Peyer's patch (tissue), 4 donors: ENCODE measurements around the gene USB1. TPM values are rescaled to one million over a fixed set of nuclear protein-coding genes. Genes with fewer than 3 reads are reported as not detected.

Source experiments
- DNase-seq, 3 donors: peaks; one replicate each; pipeline ENCODE4 v3.0.0-alpha.2; 2017 to 2019
- H3K27ac ChIP-seq, 4 donors: fragments of 200-600 bp; sonication (generic); one replicate each; pipeline ENCODE4 v1.5.1; 2016 to 2019
- H3K27me3 ChIP-seq, 2 donors: fragments of 200-600 bp; sonication (generic); one replicate each; pipeline ENCODE4 v1.5.1; 2019
- H3K36me3 ChIP-seq, 3 donors: fragments of 200-600 bp; sonication (generic); one replicate each; pipeline ENCODE4 v1.5.1; 2016 to 2019
- H3K4me1 ChIP-seq, 4 donors: fragments of 200-600 bp; sonication (generic); one replicate each; pipeline ENCODE4 v1.5.1; 2016 to 2019
- H3K4me3 ChIP-seq, 4 donors: fragments of 200-600 bp; sonication (generic); 1 replicate in 3 of 4; 2 replicates in 1 of 4; pipeline ENCODE4 v1.5.1; 2016 to 2019; ENCODE audit warnings: mild to moderate bottlenecking in 1 of 4
- H3K9me3 ChIP-seq, 4 donors: fragments of 200-600 bp; sonication (generic); one replicate each; pipeline ENCODE4 v1.5.1; 2016 to 2019; ENCODE audit warnings: mild to moderate bottlenecking in 1 of 4
- POLR2A ChIP-seq, 2 donors: fragments of 450-650 bp; IDR thresholded peaks; one replicate each; pipeline ENCODE4 v1.5.1; 2017; ENCODE audit warnings: antibody characterized with exemption in 2 of 2, mild to moderate bottlenecking in 2 of 2, moderate library complexity in 2 of 2
- total RNA-seq, 4 donors: library from RNA; depleted of rRNA; stranded (reverse); fragments of >200 nt; gene quantifications; one replicate each; pipeline ENCODE4 v1.1.0, GENCODE V29; 2016
- TF ChIP-seq, protein P1 (sequence below), 6 experiments: fragments of 450-650 bp in 4 of 6; fragments of 200-600 bp in 2 of 6; sonication (generic) in 1 of 6; IDR thresholded peaks; one replicate each; pipeline ENCODE4 v1.5.1; 2017 to 2019; ENCODE audit warnings: antibody characterized with exemption in 6 of 6, mild to moderate bottlenecking in 3 of 6, moderate library complexity in 1 of 6

USB1 gene
- total RNA-seq, 4 donors from 2014 or later, result 25.6 to 80.0 (median 42.7) TPM

DNA sequence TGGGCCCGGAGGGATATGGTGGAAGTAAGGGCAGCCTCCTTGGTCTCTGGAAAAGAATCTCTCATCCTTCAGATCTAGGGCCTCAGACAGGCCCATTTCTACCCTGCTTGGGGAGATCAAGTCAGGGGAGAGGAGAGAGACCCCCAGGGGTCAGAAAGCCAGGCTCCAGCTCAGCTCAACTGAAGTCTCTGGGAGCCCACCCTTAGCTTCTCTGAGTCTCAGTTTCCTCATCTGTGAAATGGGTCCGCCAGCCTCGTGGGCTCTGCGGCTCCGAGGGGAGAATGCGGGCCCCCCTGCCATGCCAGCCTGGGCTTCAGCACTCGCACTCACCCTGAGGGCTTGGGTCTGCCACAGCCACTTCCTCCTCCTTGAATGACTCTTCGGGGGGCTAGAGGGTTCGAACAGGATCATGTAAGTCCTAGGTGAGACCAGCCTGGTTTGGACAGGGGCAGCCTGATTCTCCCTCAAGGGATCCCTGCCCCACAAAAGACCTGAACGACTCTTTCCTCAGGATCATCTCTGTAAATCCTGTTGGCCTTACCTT lies 37.0 kb upstream of the USB1 start:
- Histone ChIP-seq H3K36me3 (no peaks in the 10 kb centered on the region), H3K9me3 (no peaks in the 10 kb centered on the region), H3K4me1 (no peaks in the 10 kb centered on the region), H3K27ac (no peak overlapping the region), H3K4me3 (no peak overlapping the region), H3K27me3 (no peaks in the 10 kb centered on the region)
- DNase-seq, result no peak
- TF ChIP-seq, protein P1, sequence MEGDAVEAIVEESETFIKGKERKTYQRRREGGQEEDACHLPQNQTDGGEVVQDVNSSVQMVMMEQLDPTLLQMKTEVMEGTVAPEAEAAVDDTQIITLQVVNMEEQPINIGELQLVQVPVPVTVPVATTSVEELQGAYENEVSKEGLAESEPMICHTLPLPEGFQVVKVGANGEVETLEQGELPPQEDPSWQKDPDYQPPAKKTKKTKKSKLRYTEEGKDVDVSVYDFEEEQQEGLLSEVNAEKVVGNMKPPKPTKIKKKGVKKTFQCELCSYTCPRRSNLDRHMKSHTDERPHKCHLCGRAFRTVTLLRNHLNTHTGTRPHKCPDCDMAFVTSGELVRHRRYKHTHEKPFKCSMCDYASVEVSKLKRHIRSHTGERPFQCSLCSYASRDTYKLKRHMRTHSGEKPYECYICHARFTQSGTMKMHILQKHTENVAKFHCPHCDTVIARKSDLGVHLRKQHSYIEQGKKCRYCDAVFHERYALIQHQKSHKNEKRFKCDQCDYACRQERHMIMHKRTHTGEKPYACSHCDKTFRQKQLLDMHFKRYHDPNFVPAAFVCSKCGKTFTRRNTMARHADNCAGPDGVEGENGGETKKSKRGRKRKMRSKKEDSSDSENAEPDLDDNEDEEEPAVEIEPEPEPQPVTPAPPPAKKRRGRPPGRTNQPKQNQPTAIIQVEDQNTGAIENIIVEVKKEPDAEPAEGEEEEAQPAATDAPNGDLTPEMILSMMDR (IDR thresholded peaks at IDR 0.05), result no peak
- TF ChIP-seq POLR2A (IDR thresholded peaks at IDR 0.05), result no peak

DNA sequence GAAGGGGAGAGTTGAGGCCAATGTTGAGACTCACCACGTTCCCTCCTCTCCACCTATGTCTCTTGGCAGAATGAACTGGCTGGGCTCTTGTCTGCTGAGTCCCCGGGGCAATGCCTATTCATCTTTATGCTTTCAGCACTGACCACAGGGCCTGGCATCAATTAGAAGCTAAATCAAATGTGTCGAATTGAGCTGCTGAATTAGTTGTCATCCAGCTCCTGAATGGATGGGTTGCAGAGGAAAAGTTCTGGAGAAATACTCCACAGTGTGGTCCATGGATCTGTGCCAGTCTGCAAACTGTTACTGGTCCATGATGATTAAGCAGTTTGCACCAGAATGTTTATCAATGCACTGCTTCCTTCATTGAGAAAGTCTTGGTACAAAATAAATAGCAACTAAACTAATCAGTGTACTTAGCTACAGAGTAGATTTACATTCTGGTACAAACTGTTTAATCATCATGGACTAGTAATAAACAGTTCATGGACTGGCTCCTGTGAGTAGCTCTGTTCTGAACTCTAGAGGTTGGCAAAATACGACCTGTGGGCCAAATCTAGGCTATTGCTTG lies 34.9 kb upstream of the USB1 start:
- TF ChIP-seq POLR2A (IDR thresholded peaks at IDR 0.05), result no peak
- TF ChIP-seq, protein P1 (IDR thresholded peaks at IDR 0.05), result no peak
- H3K9me3 ChIP-seq, result no peaks in the 10 kb centered on the region
- no peak for DNase-seq
- H3K4me1 ChIP-seq, result no peaks in the 10 kb centered on the region
- no peak overlapping the region for H3K4me3 ChIP-seq
- H3K27me3 ChIP-seq, result no peaks in the 10 kb centered on the region
- H3K36me3 ChIP-seq, result no peaks in the 10 kb centered on the region
- H3K27ac ChIP-seq, result no peak overlapping the region

DNA sequence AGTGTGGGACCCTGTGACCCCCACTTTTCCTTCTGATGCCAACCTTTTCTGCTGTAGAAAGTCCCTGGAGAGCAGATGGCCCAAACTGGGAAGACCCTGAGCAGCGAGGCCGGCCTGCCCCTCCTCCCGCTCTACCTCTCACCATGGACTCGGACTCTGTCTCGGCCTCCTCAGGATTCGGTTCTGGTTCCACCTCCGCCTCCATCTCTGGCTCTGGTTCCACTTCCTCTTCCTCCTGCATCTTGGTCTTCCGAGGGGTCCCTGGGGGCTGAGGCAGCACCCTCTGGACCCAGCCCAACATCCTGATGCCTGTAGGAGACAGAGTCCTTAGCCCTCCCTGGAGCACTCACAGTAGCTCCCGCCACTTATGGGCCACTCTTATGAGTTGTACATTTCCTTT lies 34.2 kb upstream of the USB1 start:
- Histone ChIP-seq H3K4me3 (no peak overlapping the region), H3K4me1 (no peaks in the 10 kb centered on the region), H3K27ac (no peak overlapping the region), H3K27me3 (no peaks in the 10 kb centered on the region), H3K9me3 (no peaks in the 10 kb centered on the region), H3K36me3 (no peaks in the 10 kb centered on the region)
- TF ChIP-seq, protein P1 (IDR thresholded peaks at IDR 0.05), result no peak
- TF ChIP-seq POLR2A (IDR thresholded peaks at IDR 0.05), result no peak
- no peak for DNase-seq

DNA sequence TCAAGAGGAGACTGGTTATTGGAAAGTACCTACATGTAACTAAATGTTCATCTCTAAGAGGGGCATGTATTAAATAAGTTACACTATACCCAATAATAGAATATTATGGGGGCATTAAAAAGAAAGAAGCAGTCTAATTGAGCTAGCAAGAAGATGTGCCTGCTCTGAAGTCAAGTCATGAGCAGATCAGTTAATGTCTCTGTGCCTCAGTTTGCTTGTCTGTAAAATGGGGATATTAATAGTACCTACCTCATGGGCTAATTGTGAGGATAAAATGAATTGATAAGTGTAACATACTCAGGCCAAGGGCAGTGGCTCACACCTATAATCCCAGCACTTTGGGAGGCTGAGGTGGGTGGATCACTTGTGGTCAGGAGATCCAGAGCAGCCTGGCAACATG lies 33.3 kb upstream of the USB1 start:
- H3K4me3 ChIP-seq, result no peak overlapping the region
- no peaks in the 10 kb centered on the region for H3K27me3 ChIP-seq
- H3K27ac ChIP-seq, result no peak overlapping the region
- no peaks in the 10 kb centered on the region for H3K4me1 ChIP-seq
- H3K9me3 ChIP-seq, result no peaks in the 10 kb centered on the region
- no peaks in the 10 kb centered on the region for H3K36me3 ChIP-seq
- DNase-seq, result no peak
- TF ChIP-seq, protein P1 (IDR thresholded peaks at IDR 0.05), result no peak
- no peak for TF ChIP-seq POLR2A (IDR thresholded peaks at IDR 0.05)

DNA sequence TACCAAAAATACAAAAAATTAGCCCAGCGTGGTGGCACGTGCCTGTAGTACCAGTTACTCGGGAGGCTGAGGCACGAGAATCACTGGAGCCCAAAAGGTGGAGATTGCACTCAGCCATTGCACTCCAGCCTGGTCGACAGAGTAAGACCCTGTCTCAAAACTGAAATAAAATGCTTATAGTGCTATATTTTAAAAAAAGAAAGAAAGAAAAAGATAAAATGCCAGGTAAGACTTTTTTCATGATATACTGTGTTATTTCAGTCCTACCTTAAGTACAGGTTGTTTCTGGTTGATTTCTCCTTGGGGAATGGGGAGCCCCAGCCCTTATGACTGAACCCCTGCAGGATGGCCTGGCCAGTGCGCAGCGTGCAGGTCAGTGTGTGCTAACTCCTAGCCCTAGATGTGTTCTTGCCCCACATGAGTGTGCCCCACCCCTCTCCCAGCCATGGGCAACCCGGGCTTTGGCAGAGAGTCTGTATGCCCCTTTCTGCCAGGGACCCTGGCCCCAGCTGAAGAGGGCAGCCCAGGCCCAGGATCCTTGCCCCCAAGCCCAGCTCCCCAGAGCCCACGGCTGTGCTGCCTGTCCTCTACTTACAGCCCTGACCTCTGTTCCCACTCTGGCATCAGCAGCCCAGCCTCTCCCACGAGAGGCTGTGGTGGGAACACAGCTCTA lies 31.6 kb upstream of the USB1 start:
- no peak overlapping the region for H3K27ac ChIP-seq
- no peak for DNase-seq
- no peaks in the 10 kb centered on the region for H3K27me3 ChIP-seq
- no peaks in the 10 kb centered on the region for H3K4me1 ChIP-seq
- no peak overlapping the region for H3K4me3 ChIP-seq
- no peak for TF ChIP-seq POLR2A (IDR thresholded peaks at IDR 0.05)
- TF ChIP-seq, protein P1 (IDR thresholded peaks at IDR 0.05), result no peak
- H3K9me3 ChIP-seq, result no peaks in the 10 kb centered on the region
- H3K36me3 ChIP-seq, result no peaks in the 10 kb centered on the region
